GM18520 (cell line): ENCODE data around the gene WBP4.
"Not testable (repeated sequence)": the region's sequence is repeated elsewhere in the genome, so short reads cannot be mapped to it uniquely, and the experiment has no call there.

Experiments used
- ATAC-seq: cut with Tn5 transposase; IDR thresholded peaks from one replicate; pipeline ENCODE4 v1.9.1; 2021; ENCODE audit not compliant: unreplicated experiment

WBP4 gene

GRCh38 chr13:41042419-41042818 is 18.9 kb upstream of the WBP4 start:
- not testable (repeated sequence) for ATAC-seq

GRCh38 chr13:41048640-41049039 is 12.7 kb upstream of the WBP4 start:
- no peak for ATAC-seq

- no peak for ATAC-seq
Observed at GRCh38 chr13:41049480-41050440, 11.5 kb upstream of the WBP4 start.

- ATAC-seq = no peak
Observed at GRCh38 chr13:41052441-41052840, 8.9 kb upstream of the WBP4 start.

GRCh38 chr13:41053384-41053826 is 7.9 kb upstream of the WBP4 start:
- peak; percentile 65 for ATAC-seq

GRCh38 chr13:41054212-41054877 is 7.0 kb upstream of the WBP4 start:
- no peak for ATAC-seq

GRCh38 chr13:41054919-41055619 is 6.2 kb upstream of the WBP4 start:
- ATAC-seq = no peak

- no peak for ATAC-seq
Observed at GRCh38 chr13:41056194-41056593, 5.1 kb upstream of the WBP4 start.

GRCh38 chr13:41056826-41057711 is 4.2 kb upstream of the WBP4 start:
- ATAC-seq = no peak

- no peak for ATAC-seq
Observed at GRCh38 chr13:41058295-41059070, 2.8 kb upstream of the WBP4 start.

GRCh38 chr13:41059456-41060081 is 1.7 kb upstream of the WBP4 start:
- no peak for ATAC-seq

GRCh38 chr13:41060082-41060723 is 1.1 kb upstream of the WBP4 start:
- ATAC-seq = no peak

- peak; percentile 7 for ATAC-seq
Observed at GRCh38 chr13:41060724-41061074, 610 bp upstream of the WBP4 start.

GRCh38 chr13:41061914-41062837 is 867 bp downstream of the WBP4 start:
- peak; percentile 17 for ATAC-seq

GRCh38 chr13:41064493-41064892 is 3.2 kb downstream of the WBP4 start:
- ATAC-seq = no peak

GRCh38 chr13:41065078-41065477 is 3.8 kb downstream of the WBP4 start:
- ATAC-seq = no peak

- ATAC-seq = no peak
Observed at GRCh38 chr13:41074523-41074922, 13.2 kb downstream of the WBP4 start.

- ATAC-seq = no peak
Observed at GRCh38 chr13:41075034-41075433, 13.7 kb downstream of the WBP4 start.
